SIG-M5 treated with dmso at 0.1 percent for 504 hours (cell line): ENCODE measurements around the gene NRSN2.

Experiments used
- DNase-seq: peaks from one replicate; lab custom pipeline; 2025; ENCODE audit not compliant: unreplicated experiment; lab: John Stamatoyannopoulos, UW

Gene NRSN2, protein sequence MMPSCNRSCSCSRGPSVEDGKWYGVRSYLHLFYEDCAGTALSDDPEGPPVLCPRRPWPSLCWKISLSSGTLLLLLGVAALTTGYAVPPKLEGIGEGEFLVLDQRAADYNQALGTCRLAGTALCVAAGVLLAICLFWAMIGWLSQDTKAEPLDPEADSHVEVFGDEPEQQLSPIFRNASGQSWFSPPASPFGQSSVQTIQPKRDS

DNA sequence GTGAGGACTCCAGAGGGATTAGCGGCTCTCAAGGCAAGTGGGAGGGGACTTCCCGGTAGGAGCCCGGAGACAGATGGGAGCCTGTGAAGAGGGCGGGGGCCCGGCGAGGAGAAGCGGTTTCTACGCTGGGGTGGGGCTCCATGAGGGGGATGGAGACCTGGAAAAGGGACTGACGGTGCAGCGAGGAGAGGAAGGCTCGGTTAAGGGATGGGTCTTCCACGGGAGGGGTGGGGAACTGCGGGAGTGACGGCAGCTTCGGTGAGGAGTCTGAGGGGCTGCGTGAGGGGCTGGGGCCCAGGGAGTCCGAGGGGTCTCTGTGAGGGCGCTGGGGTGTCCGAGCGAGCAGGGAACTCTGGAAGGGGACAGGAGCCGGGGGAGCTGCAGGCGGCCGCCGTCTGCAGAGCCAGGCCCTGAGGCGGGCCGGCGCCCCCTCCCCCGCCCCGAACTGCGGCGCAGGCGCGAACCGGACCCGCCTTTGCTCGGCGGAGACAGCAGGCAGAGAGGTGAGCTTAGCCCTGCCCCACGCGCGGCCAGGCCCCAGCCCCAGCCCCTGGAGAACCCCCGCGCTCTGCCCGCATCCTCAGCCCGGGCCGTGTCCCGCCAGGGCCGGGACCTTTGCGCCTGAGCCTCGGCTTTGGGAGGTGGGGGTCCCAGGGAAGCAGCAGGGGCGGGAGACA is at the start of gene NRSN2:
Gene NRSN2, plus strand, starts transcription at position 472 of the 677 bp plus-strand sequence. CDS start 2,533 bp downstream, outside the sequence.
- DNase-seq, result no peak

DNA sequence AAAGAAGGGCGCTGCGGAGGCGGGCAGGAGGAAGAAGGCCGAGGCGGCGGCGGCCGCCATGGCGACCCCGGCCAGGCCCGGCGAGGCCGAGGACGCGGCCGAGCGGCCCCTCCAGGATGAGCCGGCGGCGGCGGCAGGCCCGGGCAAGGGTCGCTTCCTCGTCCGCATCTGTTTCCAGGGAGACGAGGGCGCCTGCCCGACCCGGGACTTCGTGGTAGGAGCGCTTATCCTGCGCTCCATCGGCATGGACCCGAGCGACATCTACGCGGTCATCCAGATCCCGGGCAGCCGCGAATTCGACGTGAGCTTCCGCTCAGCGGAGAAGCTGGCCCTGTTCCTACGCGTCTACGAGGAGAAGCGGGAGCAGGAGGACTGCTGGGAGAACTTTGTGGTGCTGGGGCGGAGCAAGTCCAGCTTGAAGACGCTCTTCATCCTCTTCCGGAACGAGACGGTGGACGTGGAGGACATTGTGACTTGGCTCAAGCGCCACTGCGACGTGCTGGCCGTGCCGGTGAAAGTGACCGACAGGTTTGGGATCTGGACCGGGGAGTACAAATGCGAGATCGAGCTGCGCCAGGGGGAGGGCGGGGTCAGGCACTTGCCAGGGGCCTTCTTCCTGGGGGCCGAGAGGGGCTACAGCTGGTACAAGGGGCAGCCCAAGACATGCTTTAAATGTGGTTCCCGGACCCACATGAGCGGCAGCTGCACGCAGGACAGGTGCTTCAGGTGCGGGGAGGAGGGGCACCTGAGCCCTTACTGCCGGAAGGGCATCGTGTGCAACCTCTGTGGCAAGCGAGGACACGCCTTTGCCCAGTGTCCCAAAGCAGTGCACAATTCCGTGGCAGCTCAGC is 48.8 kb upstream of the NRSN2 start:
- peak; percentile 63 for DNase-seq

DNA sequence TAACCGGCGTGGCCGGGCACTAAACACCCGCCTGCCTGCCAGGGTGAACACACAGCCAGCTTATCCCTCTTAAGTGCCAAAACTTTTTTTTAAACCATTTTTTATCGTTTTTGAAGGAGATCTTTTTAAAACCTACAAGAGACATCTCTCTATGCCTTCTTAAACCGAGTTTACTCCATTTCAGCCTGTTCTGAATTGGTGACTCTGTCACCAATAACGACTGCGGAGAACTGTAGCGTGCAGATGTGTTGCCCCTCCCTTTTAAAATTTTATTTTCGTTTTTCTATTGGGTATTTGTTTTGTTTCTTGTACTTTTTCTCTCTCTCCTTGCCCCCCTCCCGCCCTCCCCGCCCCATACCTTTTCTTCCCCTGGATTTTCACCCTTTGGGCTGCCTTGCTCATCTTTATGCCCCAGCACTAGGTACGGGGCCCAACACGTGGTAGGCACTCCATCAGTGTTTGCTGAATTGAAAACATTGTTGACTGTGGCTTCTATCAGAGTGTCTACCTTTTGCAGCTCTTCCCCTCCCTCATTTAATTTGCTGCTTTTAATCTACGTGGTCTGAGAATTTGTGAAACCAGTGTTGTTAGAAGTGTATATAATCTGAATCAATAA is 48.0 kb upstream of the NRSN2 start:
- DNase-seq, result no peak

DNA sequence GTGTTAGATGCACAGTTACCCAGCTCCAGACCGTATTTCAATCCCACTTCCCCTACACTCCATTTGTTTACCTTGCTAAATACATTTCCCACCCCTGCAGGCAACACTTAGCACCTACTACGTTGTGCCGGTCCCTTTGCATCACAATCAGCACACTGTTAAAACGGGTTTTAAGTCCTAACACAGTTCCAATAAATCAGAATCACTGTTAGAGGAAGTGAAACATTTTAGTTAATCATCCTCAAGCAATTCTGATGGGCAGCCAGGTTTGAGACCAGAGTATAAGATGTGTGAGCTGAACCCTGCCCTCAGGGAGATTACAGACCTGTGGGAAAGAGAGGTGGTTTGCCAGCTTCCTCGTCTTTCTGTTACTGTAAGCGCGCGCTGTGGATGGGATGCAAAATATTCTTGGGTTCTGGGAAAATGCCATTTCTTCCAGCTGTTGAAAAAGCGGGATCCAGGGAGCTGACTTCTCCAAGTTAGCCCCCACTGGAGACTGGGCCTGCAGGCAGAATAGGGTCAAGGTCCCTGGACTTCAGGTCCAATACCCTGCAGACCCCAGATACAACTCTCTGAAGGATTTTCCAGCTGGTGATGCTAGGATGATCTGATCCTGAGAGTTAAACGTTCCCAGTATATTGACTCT is 46.4 kb upstream of the NRSN2 start:
- DNase-seq, result peak; percentile 16

DNA sequence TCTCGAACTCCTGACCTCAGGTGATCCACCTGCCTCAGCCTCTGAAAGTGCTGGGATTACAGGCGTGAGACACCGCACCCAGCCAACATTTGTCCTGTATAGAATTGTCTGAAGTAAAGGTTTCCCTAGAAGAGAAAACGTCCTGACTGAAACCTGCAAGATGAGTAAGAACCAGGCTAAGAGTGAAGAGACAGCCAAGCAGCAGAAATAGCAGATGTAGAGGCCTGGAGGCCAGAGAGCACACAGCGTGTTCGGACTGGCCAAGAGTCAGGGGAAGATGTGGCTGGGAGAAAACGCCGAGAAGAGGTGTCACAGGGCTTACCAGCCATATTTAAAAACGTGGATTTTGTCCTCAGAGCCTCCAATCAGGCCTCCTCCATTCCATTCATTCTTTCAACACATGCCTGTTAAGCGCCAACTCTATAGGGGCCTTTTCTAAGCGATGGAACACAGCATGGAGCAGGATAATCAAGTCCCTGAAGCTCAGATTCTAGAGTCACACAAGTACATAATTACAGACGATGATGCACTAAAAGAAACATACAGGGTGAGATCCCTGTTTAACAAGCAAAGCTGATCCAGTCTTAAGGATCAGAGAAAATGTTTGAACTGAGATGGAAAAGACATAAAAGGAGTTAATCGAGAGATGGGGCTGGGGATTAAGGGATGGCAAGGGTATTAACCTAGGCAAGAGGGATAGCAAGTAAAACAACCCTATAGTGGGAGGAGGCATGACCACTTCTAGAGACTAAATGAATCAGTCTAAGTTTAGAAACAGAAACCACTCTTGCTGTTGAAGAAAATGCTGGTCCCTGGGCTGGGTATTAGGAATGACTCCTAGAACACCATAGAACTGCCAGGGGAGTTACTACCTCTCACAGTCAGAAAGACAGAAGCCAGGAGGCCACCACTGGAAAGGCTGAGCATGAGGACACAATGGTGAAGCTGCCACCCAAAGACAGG is 44.7 kb upstream of the NRSN2 start:
- no peak for DNase-seq

DNA sequence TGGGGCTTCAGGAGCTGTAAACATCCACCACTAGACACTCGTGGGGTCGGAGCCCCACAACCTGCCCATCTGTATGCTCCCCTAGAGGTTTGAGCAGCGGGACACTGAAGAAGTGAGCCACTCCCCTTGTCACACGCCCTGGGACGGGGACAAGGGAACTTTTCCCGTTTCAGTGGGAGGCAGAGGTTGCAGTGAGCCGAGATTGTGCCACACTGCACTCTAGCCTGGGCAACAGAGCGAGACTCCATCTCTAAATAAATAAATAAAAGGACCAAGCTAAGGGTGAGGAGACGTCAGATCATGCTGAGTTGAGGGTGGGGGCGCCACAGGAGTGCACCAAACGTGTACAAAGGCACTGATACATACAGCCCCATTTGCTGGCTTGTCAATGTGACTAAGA is 41.2 kb upstream of the NRSN2 start:
- DNase-seq, result no peak

DNA sequence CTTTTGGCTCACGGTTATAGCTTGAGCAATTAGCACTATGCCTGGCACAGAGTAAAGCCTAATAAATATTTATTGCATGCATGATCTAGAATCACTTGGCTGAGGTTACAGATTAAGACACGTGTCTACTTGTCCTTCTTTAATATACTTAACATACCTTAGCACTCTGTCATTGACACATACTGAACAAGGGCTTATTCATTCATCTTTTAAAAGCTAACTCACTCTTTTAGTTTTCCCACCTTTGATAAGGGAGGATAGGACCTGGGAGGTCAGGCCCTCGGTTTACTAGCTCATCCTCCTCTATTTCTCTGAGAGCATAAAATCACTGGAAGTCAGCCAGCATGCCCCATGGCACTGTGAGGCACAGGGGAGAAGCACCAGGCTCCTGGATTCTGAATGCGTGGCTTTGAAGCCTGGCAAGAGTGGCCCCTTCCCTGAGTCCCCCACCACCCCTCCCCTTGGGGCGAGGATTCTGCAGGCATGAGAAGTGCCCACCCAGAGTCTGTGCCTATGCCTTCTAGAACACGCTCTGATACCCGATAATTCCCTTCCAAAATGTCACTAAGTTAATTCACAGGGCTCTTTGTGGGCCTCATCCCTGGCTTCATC is 38.4 kb upstream of the NRSN2 start:
- DNase-seq, result no peak

DNA sequence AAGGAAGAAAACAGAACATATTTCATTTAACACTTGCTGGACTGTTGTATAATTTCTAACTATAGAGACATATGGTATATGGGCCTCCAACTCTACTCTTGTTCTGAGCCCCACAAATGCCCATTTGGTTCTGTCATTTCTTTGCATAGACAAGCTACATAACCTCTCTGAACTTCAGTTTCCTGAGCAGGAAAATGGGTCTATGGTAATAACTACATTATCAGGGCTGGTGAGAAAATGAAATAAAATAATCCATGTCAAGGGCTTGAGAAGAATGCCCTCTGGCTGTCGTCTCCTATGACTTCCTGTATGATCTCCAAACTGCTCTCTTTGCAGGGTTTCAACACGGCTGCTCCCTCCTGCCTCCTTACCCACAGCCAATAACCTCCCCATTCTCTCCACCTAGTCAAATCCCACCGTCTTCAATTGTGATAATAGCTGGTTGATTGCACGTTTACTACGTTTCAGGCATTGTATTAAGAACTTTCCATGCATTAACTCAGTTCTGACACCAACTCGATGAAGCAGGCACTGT is 37.5 kb upstream of the NRSN2 start:
- no peak for DNase-seq

DNA sequence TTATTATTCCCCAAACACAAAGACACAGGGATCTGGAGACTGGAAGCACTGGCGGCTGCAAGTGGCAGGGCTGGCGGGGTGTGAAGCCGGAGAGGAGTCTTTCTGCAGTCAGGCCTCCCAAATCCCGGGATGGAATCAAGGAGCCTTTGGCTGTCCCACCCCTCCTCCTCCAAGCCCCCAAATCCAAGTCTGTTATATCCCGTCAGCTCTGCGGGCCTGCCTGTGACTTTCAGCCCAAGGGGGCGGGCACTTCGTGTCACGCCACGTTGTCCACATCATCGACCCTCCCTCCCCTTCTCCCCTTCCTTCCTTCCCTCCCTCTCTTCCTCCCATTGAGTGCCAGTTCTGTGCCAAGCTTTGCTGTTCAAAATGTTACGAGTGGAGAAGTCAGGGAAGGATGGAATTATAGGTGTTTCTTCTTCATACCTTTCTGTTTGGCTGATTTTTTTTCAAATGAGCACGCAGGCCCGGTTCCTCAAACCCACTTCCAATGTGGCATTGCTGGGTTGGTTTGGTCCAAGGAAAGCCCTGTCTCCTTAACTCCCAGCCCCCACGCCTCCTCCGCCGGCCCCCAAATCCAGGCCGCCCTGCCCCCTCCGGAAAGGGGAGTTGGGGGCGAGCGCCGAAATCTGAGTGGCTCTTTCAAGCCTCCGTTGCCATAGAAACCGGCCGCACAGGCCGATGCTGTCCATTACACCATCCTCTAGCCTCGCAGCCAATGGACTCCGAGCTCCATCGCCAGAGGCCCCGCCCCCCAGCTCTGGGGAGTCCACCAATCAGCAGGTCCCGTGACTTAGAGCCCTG is 36.9 kb upstream of the NRSN2 start:
- peak; percentile 46 for DNase-seq

DNA sequence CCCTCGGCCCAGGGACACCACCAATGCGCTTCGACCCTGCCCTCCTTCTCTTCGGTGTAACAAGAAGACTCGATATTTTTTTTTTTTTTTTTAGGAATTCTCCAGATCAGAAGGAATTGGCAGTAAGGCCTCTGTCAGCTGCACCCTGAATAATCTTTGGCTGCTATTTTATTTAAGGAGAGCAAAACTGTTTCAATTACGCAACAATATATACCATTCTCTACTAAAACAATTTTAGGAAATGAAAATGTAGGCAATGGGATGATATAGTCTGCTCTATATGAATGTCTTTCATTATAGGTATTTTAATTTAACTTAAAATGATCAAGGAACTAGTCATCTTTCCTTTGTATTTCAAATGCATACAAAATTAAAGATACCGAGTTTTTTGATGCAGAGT is 36.3 kb upstream of the NRSN2 start:
- DNase-seq, result peak; percentile 46

DNA sequence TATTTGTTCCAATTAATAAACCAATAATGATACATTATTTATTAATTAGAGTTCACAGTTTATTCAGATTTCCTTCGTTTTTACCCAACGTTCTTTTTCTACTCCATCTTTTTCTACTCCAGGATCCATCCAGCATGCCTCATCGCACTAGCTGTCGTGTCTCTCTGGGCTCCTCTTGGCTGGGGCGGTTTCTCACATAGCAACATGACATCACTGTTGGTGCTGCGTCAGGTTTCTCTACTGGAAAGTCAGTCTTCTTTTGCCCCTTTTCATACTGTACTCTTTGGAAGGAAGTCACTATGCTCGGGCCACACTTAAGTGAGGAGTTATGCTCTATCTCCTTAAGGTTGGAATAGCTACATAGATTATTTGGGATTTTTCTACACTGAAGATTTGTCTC is 35.3 kb upstream of the NRSN2 start:
- DNase-seq, result no peak

DNA sequence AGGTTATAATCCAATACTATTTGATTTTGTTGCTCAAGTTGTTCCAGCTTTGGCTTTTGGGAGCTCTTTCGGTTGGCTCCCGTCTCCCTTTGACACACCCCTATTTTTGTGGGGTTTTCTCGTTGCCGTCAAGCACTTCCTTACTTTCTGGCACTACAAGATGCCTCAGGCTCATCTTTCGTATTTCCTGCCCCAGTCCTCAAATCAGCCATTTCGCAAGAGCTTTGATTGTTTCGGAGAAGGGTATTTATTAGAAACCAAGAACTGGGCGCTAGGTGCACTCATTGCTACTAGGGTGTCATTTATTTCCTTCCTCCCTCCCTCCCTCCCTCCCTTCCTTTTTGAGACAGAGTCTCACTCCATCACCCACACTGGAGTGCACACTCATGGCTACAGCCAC is 34.8 kb upstream of the NRSN2 start:
- no peak for DNase-seq

DNA sequence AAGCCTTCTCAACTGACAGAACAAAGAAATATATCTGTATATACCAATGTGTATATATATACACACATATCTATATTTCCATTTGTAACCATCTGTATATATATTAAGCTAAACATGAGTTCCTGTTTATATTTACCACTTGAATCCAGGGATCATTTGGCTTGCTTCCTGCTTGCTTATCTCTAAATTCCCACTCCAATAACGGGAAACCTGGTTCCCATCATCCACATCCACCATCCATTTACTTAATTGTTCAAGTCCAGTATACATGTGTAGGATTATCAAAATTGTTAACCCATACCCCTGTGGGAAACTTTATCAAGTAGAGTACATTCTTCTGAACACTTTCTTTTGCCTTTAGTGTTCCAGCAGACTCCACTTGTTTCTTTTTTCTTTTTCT is 34.0 kb upstream of the NRSN2 start:
- no peak for DNase-seq

DNA sequence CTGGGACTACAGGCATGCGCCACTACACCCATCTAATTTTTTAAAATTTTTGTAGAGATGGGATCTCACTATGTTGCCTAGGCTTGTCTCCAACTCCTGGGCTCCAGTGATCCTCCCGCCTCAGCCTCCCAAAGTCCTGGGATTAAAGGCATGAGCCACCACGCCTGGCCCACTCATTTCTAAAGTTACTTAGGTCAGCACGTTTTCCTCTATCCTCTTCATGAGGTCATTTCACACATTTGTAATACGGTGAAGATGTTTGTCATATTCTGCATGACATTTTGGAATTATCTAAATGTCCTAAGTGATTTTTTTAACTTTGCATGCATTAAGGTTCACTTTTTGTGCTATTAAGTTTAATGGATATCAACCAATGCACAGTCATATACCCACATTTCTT is 33.5 kb upstream of the NRSN2 start:
- no peak for DNase-seq

DNA sequence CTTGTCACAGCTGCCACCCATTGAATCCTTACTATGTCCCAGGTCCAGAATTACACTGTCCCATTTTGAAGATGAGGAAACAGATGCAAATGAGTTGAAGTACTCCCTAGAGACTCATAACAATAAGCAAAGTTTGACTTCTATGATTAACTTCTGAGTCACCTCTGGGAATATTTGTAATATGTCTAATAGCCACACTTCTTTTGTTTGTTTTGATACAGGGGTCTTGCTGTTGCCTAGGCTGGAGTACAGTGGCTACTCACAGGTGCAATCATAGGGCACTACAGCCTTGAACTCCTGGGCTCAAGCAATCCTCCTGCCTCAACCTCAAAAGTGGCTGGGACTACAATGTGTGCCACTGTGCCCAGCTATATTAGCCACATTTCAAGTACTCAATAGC is 33.0 kb upstream of the NRSN2 start:
- no peak for DNase-seq

DNA sequence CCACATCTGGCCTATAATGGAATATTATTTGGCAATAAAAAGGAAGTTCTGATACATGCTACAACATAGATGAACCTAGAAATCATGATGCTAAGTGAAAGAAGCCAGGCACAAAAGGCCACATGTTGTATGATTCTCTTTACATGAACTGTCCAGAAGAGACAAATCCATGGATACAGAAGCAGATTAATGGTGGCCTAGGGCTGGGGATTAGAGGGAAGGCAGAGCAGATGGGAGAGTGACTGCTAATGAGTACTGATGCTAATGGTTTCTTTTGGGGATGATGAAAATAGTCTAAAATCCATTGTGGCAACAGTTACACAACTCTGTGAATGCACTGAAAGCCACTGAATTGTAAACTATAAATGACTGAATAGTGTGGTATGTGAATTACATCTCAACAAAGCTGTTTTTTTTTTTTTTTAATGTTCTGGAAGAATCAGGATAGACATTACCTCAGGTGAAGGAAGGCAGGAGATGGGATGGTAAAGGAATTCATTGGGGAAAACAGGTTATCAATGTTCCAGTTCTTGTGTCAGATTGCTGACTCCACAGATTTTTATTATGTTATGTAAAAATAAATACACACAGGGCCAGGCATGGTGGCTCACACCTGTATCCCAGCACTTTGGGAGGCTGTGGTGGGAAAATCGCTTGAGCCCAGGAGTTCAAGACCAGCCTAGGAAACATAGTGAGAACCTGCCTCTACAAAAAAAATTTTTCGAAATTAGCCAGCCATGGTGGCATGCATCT is 30.4 kb upstream of the NRSN2 start:
- DNase-seq, result no peak

DNA sequence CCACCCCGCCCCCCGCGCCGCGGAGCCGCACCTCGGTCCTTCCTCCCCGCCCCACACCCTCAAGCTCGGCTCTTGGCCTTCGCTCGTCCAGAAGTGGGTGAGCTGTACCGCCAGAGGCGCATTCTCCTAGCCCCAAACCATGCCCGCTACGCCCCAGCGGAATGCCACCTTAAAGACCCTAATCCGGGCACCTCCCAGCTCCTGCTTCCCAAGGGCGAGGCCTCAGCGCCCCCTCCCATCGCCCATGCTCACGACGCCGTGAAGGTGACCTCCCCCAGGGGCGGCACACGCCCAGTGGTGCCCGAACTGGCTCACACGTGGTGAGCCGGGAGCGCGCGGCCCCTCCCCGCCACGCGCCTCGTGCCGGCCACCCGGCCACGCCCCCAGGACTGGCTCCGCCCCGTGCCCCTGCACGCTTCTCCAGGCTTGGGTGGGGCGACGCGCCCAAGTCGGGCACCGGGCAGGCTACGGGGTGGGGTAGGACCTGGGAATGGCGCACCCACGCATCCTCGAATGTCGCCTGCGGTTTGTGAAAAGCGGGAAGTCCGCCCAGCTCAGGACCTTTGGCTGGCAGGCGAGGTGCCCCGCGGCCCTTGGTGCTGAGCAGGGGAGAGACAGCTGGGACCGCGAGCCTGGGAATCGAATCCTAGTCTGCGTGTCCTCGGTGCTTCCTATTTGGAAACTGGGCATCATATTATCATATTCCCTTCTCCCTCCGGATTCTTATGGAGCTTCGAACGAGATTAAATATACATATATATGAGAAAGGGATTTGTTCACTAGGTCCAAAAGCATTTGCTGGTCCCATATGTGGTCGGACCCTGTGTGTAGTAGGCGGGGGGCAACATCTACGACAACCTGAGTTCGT is 22.5 kb upstream of the NRSN2 start:
- DNase-seq, result peak; percentile 89
